ENCODE results near the gene NFKBIZ.
A peak's percentile ranks its signal among the peaks of the same experiment; 100 is the strongest.

The NFKBIZ gene

DNA sequence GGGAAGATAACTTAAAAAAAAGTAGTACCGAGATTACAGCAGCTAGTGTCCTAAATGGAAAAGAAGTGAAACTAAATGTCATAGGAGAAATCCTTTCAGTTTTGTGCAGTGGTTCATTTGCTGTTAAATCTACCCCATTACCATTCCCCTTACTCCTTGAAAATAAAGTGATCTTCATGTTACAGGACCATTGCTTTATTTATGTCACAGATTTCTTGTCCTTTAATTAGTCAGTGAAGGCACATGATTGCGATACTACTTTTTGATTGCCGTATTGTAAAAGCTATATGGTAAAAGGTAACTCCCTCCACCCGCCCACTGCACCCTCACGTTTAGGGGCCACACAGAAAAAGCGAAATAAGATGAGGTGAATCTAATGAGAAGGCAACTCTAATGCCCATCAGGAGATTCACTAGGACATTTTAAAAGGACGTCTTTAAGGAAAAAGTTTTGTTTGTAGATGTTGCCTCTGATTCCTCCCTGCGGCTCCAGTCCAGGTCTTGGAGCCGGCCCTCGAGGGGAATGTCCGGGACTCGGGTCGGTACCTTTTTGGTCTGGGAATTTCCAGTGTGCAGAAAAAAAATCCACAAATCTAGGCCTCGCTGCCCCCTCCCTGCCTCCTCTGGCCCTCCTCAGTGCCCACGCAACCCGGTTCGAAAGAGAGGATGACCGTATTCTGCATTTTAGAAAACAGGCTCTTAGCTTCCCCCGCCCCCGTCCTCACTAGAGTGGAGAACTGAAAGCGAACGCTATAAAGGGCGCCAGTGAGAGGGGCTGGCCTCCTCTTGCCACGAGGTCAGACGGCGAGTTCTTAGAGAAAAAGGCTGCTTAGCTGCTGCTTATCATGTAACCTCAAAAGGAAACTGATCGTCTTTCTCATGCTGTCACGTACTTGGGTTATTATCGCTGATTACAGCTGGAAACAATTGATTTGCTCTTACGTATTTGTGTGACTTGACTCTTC is 21.8 kb upstream of the NFKBIZ start:
- peak; percentile 22 for DNase-seq

DNA sequence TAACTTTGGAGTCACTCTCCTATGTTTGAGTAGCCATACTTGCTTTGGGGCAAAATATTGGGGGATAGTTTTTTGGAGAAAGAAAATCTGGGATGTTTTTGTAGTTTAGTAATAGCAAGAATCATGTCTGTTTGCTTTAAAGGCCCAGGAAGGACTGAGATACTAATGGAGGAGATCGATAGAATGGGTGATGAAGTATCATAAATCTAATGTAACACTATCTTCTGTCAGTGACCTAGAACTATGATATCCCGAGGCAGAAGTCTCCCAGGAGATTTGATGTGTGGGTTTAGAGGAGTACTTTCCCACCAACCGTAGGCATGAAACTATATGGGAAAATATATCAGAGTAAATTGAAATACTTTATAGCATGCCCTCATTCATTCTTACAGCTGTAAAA is 21.0 kb upstream of the NFKBIZ start:
- DNase-seq, result no peak

DNA sequence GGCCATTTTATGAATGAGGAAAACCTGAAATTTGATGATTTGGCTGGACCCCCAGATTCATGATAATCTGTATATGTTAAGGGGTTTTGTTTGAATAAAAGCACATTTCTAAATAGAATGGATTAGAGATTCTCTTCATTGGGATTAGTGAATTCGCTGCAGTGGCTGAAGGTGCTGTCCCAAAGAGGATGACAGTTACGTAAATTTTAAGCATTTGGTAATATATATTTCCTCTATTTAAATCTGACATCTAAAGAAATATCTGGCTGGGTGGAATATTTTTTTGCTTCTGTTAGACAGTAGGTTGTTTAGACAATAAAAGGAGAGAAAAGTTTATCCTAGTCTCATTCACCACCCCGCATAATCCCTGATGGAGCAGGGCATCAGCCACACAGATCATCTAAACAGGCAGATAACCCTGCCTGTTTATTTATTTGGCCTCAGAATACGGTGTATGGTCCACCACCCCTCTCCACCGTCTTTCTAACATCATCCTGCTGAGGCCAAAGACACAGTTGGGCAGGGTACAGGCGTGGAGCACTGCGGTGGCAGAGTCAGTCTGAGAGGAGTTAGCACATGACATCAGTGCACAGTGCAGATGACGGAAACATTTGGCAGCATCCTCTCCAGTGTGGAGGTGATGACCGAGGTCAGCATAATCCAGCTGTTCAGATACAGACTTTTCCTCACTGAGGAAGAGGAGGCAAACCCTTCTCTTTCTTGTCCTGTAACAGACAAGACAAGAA is 20.4 kb upstream of the NFKBIZ start:
- DNase-seq, result no peak

DNA sequence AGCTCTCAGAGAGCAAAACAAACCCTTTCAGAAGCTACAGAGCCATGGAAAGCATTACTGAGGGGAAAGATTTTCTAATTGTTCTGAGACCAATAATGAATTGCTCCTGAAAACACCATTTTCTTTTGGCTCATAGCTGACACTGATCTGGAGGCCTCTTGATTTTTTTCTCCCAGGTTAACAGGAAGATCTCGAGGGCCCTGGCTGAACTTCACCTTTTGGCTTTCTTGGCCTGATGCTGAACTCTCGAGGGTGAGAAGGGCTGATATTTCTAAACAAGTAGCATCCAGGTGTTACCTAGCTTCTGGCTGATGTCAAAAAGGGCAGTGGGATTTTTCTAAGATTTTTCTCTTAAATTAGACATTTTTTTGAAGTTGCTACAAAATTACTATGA is 19.9 kb upstream of the NFKBIZ start:
- no peak for DNase-seq

DNA sequence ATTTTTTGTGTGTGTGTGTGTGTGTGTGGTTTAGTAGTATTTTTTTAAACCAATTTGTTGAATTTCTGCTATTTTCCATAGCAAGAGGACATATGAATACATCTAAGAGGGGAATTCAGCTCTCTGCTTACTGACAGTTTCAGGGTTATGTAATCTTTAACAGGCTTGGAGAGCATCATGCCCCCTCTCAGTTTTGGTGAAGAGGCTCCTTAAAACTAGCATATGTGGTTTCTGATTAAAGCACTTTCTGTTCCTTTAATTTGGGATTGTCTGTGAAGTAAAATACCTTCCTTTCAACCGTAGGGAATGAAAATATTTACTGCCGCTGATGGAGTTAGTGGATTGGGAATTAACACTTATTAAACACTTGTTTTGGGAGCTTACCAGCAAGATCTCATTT is 19.4 kb upstream of the NFKBIZ start:
- DNase-seq, result no peak

DNA sequence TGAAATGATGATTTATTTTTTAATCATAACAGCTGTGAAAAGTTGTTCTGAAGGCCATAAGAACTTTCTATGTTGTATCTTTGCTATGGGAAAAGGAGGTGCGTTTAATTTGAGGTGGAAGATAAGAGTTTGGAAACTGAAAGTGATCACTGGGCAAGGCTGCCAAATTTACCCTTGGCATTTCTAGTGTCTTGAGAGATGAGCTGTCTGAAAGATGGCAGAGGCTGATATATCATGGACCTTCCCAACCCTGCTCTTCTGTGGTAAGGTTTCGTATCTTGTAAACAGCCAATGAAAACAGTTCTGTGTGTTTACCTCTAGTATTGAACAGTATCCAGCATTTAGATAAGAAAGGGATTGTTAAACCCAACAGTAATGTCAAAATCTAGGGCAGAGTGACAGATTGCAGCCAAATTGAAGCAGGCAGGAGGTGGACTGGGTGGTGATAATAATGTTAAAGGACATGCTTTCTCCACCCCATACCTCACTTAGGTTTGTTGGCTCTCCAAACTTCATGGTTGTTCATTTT is 15.8 kb upstream of the NFKBIZ start:
- DNase-seq, result no peak

DNA sequence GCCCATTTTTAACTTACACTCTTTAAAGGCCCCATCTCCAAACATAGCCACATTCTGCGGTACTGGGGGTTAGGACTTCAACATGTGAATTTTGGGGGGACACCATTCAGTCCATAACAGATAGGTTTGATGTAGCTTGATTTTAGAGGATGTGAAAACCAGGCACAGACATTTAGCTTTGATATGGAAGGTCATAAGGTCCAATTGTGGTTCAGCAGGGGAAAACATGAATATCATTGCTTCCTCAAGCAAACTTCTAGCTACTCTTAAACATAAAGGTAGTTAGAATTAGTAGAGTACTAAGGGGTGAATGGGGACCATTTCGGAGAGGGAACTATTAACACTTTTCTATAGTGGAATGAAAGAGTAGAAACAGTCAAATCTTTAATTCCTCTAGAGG is 13.6 kb upstream of the NFKBIZ start:
- no peak for DNase-seq

DNA sequence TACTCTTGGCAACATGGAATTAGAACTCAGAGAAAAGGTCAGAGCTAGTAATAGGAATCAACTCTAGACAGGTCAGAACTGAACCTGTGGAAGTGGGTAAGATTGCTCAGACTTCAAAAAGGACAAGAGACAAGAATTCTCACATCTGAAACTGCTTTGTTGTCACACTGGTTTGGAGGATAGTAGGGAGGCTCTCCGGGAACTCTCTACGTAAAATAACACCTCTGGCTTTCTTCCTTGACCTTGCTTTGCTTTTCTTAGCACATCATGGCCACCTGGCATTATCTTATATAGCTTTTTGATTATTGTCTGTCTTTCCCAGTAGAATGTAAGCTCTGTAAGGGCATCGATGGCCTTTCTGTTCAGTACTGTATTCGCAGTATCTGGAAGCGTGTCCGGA is 13.2 kb upstream of the NFKBIZ start:
- no peak for DNase-seq

DNA sequence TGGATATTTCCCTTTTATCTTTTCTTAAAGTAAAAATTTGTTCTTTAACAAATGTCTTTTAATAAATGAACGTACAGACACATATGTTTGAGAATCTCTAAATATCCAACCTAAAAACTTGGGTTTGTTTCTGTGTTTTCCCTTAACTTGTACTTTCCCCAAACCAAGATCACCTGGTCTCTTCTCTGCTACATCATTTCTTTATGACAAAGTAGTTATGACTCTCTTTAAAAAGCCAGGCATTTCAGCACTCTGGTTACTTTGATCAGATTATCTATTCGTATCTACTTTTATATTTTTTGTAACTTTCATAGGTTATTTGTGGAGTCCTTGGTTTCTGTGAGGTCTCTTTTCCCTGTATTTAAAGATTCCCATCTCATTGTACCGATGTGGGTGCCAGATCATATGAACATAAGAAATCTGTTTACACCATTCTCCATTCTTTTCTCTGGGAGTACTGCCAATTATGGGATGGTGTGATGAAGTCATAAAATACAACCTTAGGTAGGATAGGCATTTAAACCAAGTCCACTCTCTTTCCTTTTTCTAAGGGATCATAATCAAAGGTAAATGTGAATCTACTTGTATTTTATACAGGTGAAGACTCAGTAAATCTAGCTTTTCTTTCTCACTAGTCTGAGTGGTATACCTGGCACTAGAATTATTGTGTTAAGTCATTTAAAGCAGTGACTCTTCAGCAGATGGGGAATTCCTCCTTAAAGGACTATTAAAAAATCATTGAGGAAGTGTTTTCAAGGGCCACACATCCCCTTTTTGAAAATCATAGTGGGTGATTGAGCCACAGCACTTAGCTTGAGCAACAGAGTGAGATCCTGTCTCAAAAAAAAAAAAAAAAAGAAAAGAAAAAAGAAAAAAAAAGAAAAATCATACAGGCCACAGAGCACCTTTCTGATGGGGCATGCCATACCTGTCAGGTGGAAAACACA is 12.4 kb upstream of the NFKBIZ start:
- peak; percentile 31 for DNase-seq

DNA sequence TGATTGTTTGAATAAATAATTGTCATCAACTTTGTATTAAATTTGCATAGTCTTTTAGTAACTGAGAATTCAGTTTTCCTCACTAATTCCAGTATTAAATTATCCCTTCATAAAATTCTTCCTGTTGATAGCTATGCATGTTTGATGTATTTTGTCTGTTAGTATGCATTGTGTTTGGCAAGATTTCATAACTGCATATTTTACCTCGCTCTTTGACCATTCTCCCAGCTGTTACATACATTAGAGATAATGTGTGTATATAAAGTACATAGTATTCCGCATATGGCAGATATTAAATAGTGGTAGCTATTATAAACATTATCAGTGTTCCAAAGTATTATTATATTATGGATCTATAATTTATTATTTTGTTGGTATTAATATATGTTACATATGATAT is 10.6 kb upstream of the NFKBIZ start:
- DNase-seq, result no peak

DNA sequence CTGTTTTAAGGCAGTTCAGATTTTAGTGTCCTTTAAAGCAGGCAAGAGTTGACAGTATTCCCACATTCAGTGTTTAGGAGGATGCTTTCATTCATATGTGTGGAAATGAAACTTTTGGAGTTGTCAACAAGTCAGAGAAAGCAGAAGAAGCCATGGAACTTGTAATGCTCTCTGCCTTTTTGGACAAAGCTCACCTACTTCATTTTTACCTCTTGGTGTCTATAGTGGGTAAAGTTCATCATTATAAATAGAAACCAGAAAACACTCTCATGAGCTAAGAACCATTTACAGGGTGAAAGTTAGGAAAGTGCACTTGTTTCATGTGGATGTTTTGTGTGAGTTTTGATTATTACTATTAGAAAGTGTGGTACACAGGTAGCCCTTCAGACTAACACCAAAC is 9.2 kb upstream of the NFKBIZ start:
- no peak for DNase-seq

DNA sequence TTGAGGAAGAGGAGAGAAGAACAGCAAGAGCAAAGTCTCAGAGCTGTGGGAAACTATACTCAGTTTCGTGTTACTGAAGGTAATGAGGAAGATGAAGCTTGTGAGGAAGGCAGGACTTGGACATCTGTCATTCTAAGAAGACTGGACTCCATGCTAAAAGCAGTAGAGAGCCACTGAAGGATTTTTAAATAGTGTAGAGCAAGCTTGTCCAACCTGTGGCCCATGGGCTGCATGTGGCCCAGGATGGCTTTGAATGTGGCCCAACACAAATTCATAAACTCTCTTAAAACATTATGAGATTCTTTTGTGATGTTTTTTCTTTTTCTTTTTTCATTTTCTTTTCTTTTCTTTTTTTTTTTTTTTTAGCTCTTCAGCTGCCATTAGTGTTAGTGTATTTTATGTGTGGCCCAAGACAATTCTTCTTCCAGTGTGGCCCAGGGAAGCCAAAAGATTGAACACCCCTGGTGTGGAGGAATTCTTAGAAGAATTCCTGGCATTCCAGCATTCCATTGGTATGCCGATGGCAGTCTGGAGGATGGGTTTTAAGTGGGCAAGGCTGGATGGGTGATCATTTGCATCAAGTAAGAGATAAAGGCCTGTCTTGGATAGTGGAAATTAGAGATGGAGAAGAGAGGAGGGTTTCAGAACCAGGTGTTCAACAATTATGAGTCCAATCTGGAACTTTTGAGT is 6.9 kb upstream of the NFKBIZ start:
- no peak for DNase-seq

DNA sequence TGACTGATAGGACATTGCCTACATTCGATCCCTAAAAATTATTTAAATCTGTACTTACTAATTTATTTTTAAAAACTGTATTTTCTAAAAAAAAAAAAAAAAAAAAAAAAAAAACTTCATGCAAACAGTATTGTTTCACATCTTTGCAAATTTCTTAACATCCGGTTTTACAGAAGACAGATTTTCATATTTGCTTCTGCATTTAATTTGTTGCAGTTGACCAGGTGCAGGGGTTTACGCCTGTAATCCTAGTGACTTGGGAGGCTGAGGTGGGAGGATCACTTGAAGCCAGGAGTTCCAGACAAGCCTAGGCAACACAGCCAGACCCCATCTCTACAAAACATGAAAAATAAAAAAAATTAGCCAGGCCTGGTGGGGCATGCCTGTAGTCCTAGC is 6.4 kb upstream of the NFKBIZ start:
- DNase-seq, result no peak

DNA sequence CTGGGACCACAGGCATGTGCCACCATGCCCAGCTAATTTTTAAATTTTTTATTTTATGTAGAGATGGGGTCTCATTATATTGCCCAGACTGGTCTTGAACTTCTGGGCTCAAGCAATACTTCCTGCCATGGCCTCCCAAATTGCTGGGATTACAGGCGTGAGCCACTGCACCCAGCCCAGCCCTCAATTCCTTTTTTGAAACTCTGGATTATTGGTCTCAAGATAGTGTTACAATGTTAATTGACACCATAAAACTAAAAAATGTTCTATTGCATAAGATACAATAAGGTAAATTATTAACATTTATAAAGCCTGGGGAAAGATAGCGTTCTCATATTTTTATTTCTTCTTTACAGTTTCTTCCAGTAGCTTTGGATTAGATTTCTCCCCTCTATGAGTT is 3.9 kb upstream of the NFKBIZ start:
- no peak for DNase-seq

DNA sequence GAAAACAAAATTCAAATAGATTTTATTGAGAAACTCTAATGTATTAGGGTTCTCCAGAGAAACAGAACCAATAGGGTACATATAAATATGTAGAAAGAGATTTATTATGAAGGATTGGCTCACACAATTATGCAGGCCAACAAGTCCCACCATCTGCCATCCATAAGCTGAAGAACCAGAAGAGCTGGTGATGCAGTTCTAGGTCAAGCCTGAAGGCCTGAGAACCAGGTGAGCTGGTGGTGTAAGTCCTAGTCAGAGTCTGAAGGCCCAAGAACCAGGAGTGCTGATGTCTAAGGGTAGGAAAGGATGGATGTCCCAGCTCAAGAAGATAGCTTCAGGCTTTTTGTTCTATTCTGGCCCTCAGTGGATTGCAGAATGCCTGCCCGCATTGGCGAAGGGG is 2.6 kb upstream of the NFKBIZ start:
- no peak for DNase-seq

DNA sequence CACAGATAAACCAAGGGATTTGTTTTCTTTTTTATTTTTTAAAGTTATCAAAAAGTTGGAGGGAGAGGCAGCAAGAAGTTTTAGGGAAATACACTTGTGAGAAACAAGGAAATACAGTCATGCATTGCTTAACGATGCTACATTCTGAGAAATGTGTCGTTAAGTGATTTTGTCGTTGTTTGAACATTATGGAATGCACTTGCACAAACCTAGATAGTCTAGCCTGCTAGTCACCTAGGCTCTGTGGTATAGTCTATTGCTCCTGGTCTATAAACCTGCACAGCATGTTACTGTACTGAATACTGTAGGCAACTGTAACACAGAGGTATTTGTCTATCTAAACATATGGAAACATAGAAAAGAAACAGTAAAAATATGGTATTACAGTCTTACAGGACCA is 2.0 kb upstream of the NFKBIZ start:
- no peak for DNase-seq

DNA sequence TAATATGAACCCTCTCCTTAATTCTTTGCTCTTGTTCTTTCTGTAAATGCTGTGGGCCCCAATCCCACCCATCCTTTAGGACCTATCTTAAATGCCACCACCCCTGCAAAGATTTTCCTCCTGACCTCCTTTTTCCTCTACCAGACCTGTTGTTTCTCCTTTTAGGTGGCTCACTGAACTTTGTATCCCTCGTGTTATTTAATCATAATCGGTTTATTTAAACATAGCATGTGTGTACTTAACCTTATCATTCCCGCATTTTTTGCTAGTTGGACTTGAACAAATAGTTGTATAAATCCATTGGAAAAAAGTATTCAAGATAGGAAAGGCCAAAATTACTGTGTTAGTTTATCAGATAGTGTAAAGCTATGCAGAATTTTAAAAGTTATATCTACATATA is 988 bp upstream of the NFKBIZ start:
- no peak for DNase-seq

DNA sequence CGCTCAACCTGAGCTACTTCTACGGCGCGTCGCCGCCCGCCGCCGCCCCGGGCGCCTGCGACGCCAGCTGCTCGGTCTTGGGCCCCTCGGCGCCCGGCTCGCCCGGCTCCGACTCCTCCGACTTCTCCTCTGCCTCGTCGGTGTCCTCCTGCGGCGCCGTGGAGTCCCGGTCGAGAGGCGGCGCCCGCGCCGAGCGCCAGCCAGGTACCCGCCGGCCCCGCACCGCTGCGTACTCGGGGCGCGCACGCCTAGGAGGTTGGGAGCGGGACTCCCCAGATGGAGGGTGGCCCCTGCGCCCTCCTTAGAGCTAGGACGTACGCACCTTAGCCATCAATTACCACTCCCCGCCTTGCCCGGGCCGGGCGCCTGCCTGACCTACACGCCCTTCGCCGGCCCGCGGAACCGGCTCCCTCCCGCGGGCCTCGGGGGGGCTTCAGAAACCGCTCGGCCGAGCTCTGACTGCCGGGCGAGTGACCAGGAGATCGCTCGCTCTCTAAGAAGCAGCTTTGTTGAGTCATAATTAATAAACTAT is 466 bp downstream of the NFKBIZ start:
- peak; percentile 25 for DNase-seq

DNA sequence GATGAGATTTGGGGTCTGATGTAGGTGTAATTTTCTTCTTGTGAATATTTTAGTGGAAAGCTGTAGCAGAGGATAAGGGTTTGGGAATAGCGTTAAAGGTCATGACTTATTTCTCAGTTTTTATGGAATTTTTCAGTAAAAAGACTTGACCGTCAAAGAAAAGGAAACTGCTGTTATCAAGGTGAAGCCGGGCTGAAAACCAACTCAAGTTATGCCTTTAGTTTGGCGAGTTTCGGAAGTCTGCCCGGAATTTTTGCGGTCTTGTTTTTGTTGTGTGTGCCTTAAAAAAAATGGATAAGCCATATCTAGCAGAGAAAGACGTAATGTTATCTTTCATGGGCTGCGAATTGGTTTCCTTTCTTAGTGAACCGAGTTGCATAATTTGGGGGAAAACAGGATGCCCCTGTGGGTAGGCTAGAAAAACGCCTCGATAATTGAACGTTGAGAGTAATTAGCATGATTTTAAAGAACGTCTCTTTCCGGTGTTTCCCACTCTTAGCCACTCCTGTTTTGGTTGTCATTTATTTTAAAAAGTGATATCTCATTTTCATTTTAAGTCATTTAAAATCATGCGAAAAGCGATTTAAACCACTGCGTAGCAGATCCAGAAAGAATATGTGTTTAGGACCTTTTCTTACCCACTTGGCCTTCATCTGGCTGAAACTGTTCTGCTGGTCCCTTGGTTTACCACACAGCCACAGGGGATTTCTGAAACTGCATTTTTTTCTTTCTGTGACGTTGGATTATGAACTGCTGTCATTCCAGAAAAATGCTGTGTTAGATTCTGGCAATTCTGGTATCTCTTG is 1.1 kb downstream of the NFKBIZ start:
- DNase-seq, result no peak

DNA sequence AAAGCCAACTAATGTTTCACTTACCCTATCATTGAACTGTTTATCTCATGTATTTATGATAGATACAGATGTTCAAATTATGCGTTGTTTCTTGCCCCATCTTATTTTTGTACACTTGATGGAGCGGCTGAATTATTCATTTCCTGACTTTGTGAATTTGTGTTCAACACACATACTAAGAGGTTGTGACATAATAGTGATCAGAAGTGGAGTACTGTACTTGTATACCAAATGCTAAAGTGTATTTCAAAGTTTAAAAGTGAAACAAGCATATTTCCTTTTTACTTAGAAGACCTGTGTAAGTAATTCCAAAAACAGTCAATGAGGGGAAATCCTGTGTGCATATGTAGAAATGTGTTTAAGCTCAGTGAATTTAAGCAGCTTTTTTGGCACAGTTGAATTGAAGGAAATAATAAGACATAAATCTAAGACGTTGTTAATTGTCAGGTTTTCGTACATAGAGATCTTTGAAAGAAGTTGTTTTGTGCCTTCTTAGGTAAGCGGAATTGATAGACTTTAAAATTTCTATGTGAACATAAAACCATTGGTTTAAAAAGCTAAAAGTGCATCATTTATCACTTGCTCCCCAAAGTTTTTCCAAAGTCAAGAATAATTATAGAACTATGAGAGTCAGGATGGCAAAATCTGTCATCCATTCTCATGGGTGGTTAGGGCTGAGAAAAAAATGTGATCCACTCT is 1.9 kb downstream of the NFKBIZ start:
- no peak for DNase-seq
